Suppressor macrophage (primary cell): ENCODE results near the gene RNF144B.
A peak's percentile ranks its signal among the peaks of the same experiment; 100 is the strongest.
"Not testable (repeated sequence)": the region's sequence is repeated elsewhere in the genome, so short reads cannot be mapped to it uniquely, and the experiment has no call there.

Source experiments
- DNase-seq, 4 experiments: peaks; one replicate each; pipeline ENCODE4 v3.0.0-alpha.2; 2020 to 2022

RNF144B gene

GRCh38 chr6:18409602-18410001 is 22.5 kb downstream of the RNF144B start:
- not testable (repeated sequence) for DNase-seq

GRCh38 chr6:18410412-18410811 is 23.3 kb downstream of the RNF144B start:
- no peak for DNase-seq

GRCh38 chr6:18412068-18412467 is 24.9 kb downstream of the RNF144B start:
- DNase-seq: peak; percentile 74 to 93 (median 84)

GRCh38 chr6:18412644-18413043 is 25.5 kb downstream of the RNF144B start:
- DNase-seq: no peak

GRCh38 chr6:18413381-18413780 is 26.2 kb downstream of the RNF144B start:
- peak; percentile 43 to 68 (median 64) for DNase-seq

GRCh38 chr6:18414116-18414515 is 27.0 kb downstream of the RNF144B start:
- DNase-seq: peak in 3 of 4 experiments; percentile 16 to 67 (median 65)

GRCh38 chr6:18415207-18415606 is 28.1 kb downstream of the RNF144B start:
- no peak for DNase-seq

GRCh38 chr6:18415671-18416340 is 28.7 kb downstream of the RNF144B start:
- no peak for DNase-seq

GRCh38 chr6:18416341-18416679 is 29.2 kb downstream of the RNF144B start:
- no peak for DNase-seq

- DNase-seq: no peak
Measured at GRCh38 chr6:18420328-18420727, 33.2 kb downstream of the RNF144B start.

GRCh38 chr6:18422136-18422535 is 35.0 kb downstream of the RNF144B start:
- no peak for DNase-seq

- DNase-seq: no peak
Measured at GRCh38 chr6:18423426-18423825, 36.3 kb downstream of the RNF144B start.

GRCh38 chr6:18424201-18424600 is 37.1 kb downstream of the RNF144B start:
- DNase-seq: no peak

- DNase-seq: no peak
Measured at GRCh38 chr6:18425218-18425617, 38.1 kb downstream of the RNF144B start.

- DNase-seq: peak in 3 of 4 experiments; percentile 10 to 69 (median 24)
Measured at GRCh38 chr6:18427296-18427695, 40.1 kb downstream of the RNF144B start.

GRCh38 chr6:18429655-18430297 is 42.6 kb downstream of the RNF144B start:
- DNase-seq: no peak

GRCh38 chr6:18431581-18431980 is 44.4 kb downstream of the RNF144B start:
- no peak for DNase-seq

GRCh38 chr6:18432180-18432579 is 45.0 kb downstream of the RNF144B start:
- peak in 2 of 4 experiments; percentile 16 to 24 for DNase-seq

- no peak for DNase-seq
Measured at GRCh38 chr6:18432619-18433018, 45.5 kb downstream of the RNF144B start.

GRCh38 chr6:18433059-18433458 is 45.9 kb downstream of the RNF144B start:
- DNase-seq: no peak

GRCh38 chr6:18436341-18436740 is 49.2 kb downstream of the RNF144B start:
- DNase-seq: peak; percentile 20 to 85 (median 60)

- no peak for DNase-seq
Measured at GRCh38 chr6:18439581-18439980, 52.4 kb downstream of the RNF144B start.

GRCh38 chr6:18441251-18441979 is 54.3 kb downstream of the RNF144B start:
- peak; percentile 51 to 82 (median 66) for DNase-seq

- DNase-seq: no peak
Measured at GRCh38 chr6:18444111-18444510, 57.0 kb downstream of the RNF144B start.
